K562 (cell line): ENCODE measurements around the gene C19orf67.
"Not testable (repeated sequence)": the region's sequence is repeated elsewhere in the genome, so short reads cannot be mapped to it uniquely, and the experiment has no call there.

ENCODE experiments used
- BCL6 ChIP-seq: fragments of 250-450 bp; sonication (Bioruptor Pico); IDR thresholded peaks from 2 replicates; pipeline ENCODE4 v1.4.0; 2020
- CBX8 ChIP-seq: fragments of 200-600 bp; sonication (generic); IDR thresholded peaks from 2 replicates; pipeline ENCODE4 v1.6.1; 2012; ENCODE audit warnings: borderline replicate concordance, mixed run types, low read depth, mild to moderate bottlenecking, moderate library complexity, mixed read lengths, low read length, control low read depth, inconsistent platforms; ENCODE audit not compliant: poor library complexity, severe bottlenecking; ENCODE audit errors: extremely low read depth
- CCAR2 ChIP-seq: fragments of 200-400 bp; formaldehyde crosslinking; IDR thresholded peaks from 2 replicates; pipeline ENCODE4 v1.6.1; 2017; ENCODE audit warnings: mild to moderate bottlenecking, low read depth, low read length
- ETV5 ChIP-seq: sonication (generic); formaldehyde crosslinking; IDR thresholded peaks from 2 replicates; pipeline ENCODE4 v1.4.0; 2020; ENCODE audit warnings: low read depth, mild to moderate bottlenecking, missing genetic modification reagents
- EZH2 ChIP-seq: IDR thresholded peaks from 2 replicates; pipeline ENCODE4 v1.6.1; 2012; ENCODE audit warnings: low read depth, mild to moderate bottlenecking, inconsistent platforms, low read length, borderline replicate concordance
- FOSL1 ChIP-seq: fragments of 200-800 bp; sonication (Bioruptor generic); conservative IDR thresholded peaks from 2 replicates; pipeline ENCODE4 v1.6.1; 2016; ENCODE audit warnings: missing genetic modification characterization, missing compliant biosample characterization
- FOXJ3 ChIP-seq: sonication (generic); formaldehyde crosslinking; IDR thresholded peaks from 2 replicates; pipeline ENCODE4 v1.4.0; 2020; ENCODE audit warnings: mild to moderate bottlenecking, missing genetic modification reagents
- HLTF ChIP-seq: fragments of 450-650 bp; IDR thresholded peaks from 2 replicates; pipeline ENCODE4 v1.6.1; 2016
- KAT7 ChIP-seq: sonication (generic); formaldehyde crosslinking; IDR thresholded peaks from 2 replicates; pipeline ENCODE4 v1.8.0; 2022; ENCODE audit warnings: missing genetic modification reagents, mild to moderate bottlenecking, borderline replicate concordance
- LEF1 ChIP-seq: fragments of 450-650 bp; IDR thresholded peaks from 2 replicates; pipeline ENCODE4 v1.6.1; 2016; ENCODE audit warnings: mild to moderate bottlenecking
- MYC ChIP-seq, 2 experiments: fragments of 250-450 bp in 1 of 2; sonication (Bioruptor Pico) in 1 of 2; IDR thresholded peaks; 2 replicates each; pipeline versions ENCODE4 v1.5.1 to v1.6.1; 2012 to 2021; ENCODE audit warnings: low read depth in 2 of 2, borderline replicate concordance in 1 of 2, improper control_type of control experiment in 1 of 2, low read length in 1 of 2, mild to moderate bottlenecking in 1 of 2, moderate library complexity in 1 of 2
- POLR2A ChIP-seq: fragments of 450-650 bp; conservative IDR thresholded peaks from 2 replicates; pipeline ENCODE4 v1.6.1; 2016
- ZNF124 ChIP-seq: sonication (generic); formaldehyde crosslinking; IDR thresholded peaks from 2 replicates; pipeline ENCODE4 v1.8.1; 2022; ENCODE audit warnings: missing genetic modification reagents

GRCh38 chr19:14035159-14035558 is 50.4 kb downstream of the C19orf67 start:
- not testable (repeated sequence) for TF ChIP-seq POLR2A; MYC (IDR thresholded peaks at IDR 0.05; ENCODE audit: low read depth, low read length); MYC (CRISPR knock-in tag; IDR thresholded peaks at IDR 0.05; ENCODE audit: borderline replicate concordance, low read depth); CBX8; FOSL1 (tag); KAT7 (CRISPR knock-in tag); BCL6 (CRISPR knock-in tag); EZH2; CCAR2; ETV5 (CRISPR knock-in tag); ZNF124; HLTF; LEF1; FOXJ3
